Vagina (tissue), 2 donors: ENCODE results near the gene SLC2A6. TPM values are rescaled to one million over a fixed set of nuclear protein-coding genes. Genes with fewer than 3 reads are reported as not detected.

Experiments used
- DNase-seq, 2 donors: peaks; one replicate each; pipeline ENCODE4 v3.0.0-alpha.2; 2017; ENCODE audit errors: extremely low spot score in 2 of 2
- H3K27ac ChIP-seq: fragments of 200-600 bp; sonication (generic); one replicate; pipeline ENCODE4 v1.5.1; 2019
- H3K27me3 ChIP-seq: fragments of 200-600 bp; sonication (generic); one replicate; pipeline ENCODE4 v1.5.1; 2019
- H3K36me3 ChIP-seq, 2 donors: fragments of 200-600 bp; sonication (generic); one replicate each; pipeline ENCODE4 v1.5.1; 2017 to 2019
- H3K4me1 ChIP-seq: fragments of 200-600 bp; sonication (generic); one replicate; pipeline ENCODE4 v1.5.1; 2019
- H3K4me3 ChIP-seq, 2 donors: fragments of 200-600 bp; sonication (generic); 1 replicate in 1 of 2; 2 replicates in 1 of 2; pipeline ENCODE4 v1.5.1; 2016 to 2019
- H3K9me3 ChIP-seq: fragments of 200-600 bp; sonication (generic); one replicate; pipeline ENCODE4 v1.5.1; 2019
- POLR2A ChIP-seq, 2 donors: fragments of 450-650 bp; IDR thresholded peaks; one replicate each; pipeline ENCODE4 v1.6.1; 2017; ENCODE audit warnings: antibody characterized with exemption in 2 of 2, mild to moderate bottlenecking in 2 of 2, moderate library complexity in 2 of 2
- POLR2AphosphoS5 ChIP-seq, 2 donors: sonication (generic); formaldehyde crosslinking; IDR thresholded peaks; one replicate each; pipeline ENCODE4 v1.9.0; 2017; ENCODE audit warnings: antibody characterized with exemption in 2 of 2, mild to moderate bottlenecking in 2 of 2, low read depth in 1 of 2; ENCODE audit not compliant: insufficient read depth in 1 of 2
- intact Hi-C: fragments of 100-400 bp; cut with DNase I; formaldehyde crosslinking; loops from one replicate; pipeline ENCODE4 v1.15.1; 2023
- total RNA-seq: library from RNA; depleted of rRNA; stranded (reverse); fragments of >200 nt; gene quantifications from one replicate; pipeline ENCODE4 v1.2.3, GENCODE V29; 2016
- TF ChIP-seq, protein P1 (sequence below), 3 experiments: fragments of 450-650 bp in 2 of 3; fragments of 200-600 bp in 1 of 3; sonication (generic) in 1 of 3; IDR thresholded peaks; one replicate each; pipeline ENCODE4 v1.5.1; 2017 to 2019; ENCODE audit warnings: antibody characterized with exemption in 3 of 3, mild to moderate bottlenecking in 2 of 3, moderate library complexity in 2 of 3

SLC2A6 gene, protein sequence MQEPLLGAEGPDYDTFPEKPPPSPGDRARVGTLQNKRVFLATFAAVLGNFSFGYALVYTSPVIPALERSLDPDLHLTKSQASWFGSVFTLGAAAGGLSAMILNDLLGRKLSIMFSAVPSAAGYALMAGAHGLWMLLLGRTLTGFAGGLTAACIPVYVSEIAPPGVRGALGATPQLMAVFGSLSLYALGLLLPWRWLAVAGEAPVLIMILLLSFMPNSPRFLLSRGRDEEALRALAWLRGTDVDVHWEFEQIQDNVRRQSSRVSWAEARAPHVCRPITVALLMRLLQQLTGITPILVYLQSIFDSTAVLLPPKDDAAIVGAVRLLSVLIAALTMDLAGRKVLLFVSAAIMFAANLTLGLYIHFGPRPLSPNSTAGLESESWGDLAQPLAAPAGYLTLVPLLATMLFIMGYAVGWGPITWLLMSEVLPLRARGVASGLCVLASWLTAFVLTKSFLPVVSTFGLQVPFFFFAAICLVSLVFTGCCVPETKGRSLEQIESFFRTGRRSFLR
- 3.7 TPM for total RNA-seq

DNA sequence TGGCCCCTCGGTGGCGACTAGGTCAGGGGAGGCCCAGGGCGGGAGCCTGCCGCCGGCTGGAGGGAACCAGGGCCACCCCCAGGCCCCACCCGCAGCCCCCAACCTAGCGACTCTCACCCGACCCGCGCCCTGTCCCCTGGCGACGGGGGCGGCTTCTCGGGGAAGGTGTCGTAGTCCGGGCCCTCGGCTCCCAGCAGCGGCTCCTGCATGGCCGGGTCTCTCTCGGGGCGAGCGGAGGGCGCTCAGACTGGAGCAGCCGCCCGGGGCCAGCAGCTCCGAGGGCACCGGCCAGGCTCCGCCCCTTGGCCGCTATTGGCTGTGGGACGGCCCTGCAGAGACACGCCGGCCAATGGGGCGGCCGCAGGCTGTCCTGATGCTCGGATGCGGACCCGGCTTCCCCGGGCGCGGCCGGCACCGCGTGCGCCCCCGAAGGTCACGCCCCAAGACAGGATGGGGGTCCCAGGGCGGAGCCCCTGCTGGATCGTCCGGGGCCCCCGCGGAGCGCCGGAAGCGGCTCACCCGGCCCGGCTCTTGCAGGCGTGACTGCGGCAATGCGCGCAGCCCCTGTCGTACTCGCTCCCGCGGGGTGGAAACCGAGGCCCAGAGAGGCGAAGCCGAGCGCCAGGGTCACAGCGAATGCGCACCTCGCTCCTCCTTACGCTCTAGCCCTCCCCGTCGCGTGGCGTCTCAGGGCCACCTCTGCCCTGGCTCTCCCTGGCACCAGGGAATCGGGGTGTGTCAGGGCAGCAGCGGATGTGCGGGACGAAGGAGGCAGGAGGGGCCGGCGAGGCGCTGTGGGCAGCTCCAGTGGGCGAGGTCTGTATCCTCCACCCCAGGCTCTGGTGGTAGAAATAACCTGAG is at the start of gene SLC2A6:
Gene SLC2A6, minus strand, starts transcription at position 249 of the 861 bp plus-strand sequence. Its CDS starts 40 bp downstream, at position 209.
- TF ChIP-seq, protein P1, sequence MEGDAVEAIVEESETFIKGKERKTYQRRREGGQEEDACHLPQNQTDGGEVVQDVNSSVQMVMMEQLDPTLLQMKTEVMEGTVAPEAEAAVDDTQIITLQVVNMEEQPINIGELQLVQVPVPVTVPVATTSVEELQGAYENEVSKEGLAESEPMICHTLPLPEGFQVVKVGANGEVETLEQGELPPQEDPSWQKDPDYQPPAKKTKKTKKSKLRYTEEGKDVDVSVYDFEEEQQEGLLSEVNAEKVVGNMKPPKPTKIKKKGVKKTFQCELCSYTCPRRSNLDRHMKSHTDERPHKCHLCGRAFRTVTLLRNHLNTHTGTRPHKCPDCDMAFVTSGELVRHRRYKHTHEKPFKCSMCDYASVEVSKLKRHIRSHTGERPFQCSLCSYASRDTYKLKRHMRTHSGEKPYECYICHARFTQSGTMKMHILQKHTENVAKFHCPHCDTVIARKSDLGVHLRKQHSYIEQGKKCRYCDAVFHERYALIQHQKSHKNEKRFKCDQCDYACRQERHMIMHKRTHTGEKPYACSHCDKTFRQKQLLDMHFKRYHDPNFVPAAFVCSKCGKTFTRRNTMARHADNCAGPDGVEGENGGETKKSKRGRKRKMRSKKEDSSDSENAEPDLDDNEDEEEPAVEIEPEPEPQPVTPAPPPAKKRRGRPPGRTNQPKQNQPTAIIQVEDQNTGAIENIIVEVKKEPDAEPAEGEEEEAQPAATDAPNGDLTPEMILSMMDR (IDR thresholded peaks at IDR 0.05): no peak
- TF ChIP-seq POLR2AphosphoS5 (IDR thresholded peaks at IDR 0.05; ENCODE audit: insufficient read depth in 1 of 2, low read depth in 1 of 2) (peak in 1 of 2 donors; percentile 26), POLR2A (IDR thresholded peaks at IDR 0.05) (no peak)
- H3K9me3 ChIP-seq: no peaks in the 10 kb centered on the region
- peaks cover 16% of the 10 kb centered on the region for H3K4me1 ChIP-seq
- no peak for DNase-seq
- intact Hi-C loops: no loop called here
- H3K36me3 ChIP-seq: no peaks in the 10 kb centered on the region
- H3K27ac ChIP-seq: no peak within 1 kb of the TSS
- H3K27me3 ChIP-seq: no peaks in the 10 kb centered on the region
- H3K4me3 ChIP-seq: peak within 1 kb of the TSS; percentile 54 to 85

DNA sequence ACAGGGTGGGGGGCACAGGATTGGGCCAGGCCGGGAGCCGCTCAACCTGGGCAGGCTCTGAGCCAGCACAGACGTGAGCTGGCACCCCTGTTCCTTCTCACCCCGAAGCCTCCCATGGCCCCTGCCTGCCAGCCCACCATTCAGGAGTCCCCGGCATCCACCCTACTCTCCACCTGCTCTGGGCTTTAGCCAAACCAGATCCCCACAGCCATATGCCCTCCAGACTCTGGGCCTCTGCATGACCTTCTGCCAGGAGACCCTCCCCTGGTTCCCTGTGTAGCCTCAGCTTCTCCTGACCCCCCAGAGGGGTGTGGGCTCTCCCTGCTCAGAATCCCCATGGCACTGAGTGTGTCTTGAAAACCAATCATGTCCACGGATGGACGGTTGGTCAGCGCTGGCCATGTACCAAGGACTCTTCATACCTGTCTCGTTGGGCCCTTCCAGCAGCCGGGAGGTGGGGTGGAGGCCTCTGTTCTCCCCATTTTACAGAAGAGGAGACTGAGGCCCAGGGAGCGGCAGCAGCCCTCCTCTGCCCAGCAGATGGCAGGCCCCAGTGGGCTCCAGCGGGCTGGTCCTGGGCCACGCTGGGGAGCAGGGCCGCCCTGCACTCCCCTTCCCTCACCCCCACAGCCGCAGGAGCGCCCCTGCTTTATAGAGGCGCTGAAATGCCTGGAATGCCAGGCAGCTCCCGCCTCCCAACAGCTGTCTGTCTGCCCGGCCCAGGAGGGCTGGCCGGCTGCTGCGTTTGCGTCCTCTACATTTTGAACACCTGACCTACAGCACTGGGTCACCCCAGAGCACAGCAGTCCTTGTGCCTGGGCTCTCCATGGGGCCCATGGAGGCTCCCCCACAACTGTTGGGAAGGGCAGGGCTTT is 49.3 kb upstream of the SLC2A6 start:
- no peaks in the 10 kb centered on the region for H3K36me3 ChIP-seq
- H3K27me3 ChIP-seq: no peaks in the 10 kb centered on the region
- intact Hi-C loops: no loop called here
- H3K4me1 ChIP-seq: peaks cover 24% of the 10 kb centered on the region
- no peak overlapping the region for H3K27ac ChIP-seq
- TF ChIP-seq POLR2A (IDR thresholded peaks at IDR 0.05) (no peak), POLR2AphosphoS5 (IDR thresholded peaks at IDR 0.05; ENCODE audit: insufficient read depth in 1 of 2, low read depth in 1 of 2) (no peak)
- TF ChIP-seq, protein P1 (IDR thresholded peaks at IDR 0.05): no peak
- peak overlapping the region in 1 of 2 donors; percentile 16 for H3K4me3 ChIP-seq
- no peaks in the 10 kb centered on the region for H3K9me3 ChIP-seq
- DNase-seq: no peak

DNA sequence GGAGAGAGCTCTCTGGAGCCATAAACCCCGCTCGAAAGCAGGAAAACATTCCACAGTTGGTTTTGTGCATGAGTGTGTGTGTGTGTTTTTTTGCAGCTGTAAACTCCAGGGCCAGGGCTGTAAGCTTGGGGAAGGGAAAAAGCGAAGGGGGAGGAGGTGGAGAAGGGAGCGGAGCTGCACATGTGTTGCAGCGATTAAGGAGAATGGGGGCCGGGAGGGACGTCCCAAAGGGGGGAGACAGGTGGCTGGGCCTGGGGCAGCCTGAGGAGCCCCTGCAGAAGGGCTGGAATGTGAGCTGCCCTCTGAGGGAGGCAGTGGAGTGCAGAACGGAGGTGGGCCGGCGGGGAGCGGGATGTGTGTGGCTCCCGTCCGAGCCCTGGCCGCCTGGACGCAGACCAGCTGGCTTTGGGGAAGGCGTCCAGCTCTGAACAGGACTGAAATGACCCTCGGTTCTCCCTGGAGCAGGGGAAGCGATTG is 48.6 kb upstream of the SLC2A6 start:
- DNase-seq: no peak
- Histone ChIP-seq H3K4me1 (peaks cover 24% of the 10 kb centered on the region), H3K9me3 (no peaks in the 10 kb centered on the region), H3K27me3 (no peaks in the 10 kb centered on the region), H3K36me3 (no peaks in the 10 kb centered on the region), H3K27ac (no peak overlapping the region), H3K4me3 (peak overlapping the region in 1 of 2 donors; percentile 16)
- TF ChIP-seq POLR2A (IDR thresholded peaks at IDR 0.05) (no peak), POLR2AphosphoS5 (IDR thresholded peaks at IDR 0.05; ENCODE audit: insufficient read depth in 1 of 2, low read depth in 1 of 2) (no peak)
- TF ChIP-seq, protein P1 (IDR thresholded peaks at IDR 0.05): no peak
- intact Hi-C loops: no loop called here

DNA sequence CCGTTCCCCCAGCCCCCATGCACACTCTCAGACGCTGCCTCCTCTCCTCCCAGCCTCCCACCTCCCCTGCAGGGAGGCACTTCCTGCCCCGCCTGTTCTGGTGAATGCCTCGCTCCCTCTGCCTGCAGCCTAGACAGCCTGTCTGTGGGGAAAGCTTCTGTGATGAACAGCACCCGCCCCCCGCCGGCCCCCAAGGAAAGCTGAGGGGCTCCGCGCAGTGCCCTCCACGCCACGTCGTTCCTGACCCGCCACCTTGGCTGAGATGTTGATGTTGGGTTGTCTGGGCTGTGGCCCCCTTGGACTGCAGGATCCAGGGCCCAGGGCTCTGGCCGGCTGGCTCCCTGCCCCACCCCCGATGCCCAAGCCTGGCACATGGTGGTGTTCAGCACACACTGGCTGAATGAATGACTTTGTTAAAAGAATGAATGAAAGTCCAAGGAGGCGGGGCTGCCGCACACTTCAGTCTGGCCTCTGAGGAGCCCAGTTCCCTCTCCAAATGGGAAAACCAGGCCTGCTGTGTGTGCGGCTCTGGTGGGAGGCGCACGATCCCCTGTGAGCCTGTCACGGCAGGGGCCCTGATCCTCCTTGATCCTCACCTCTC is 47.9 kb upstream of the SLC2A6 start:
- Histone ChIP-seq H3K4me3 (no peak overlapping the region), H3K27me3 (no peaks in the 10 kb centered on the region), H3K4me1 (peaks cover 24% of the 10 kb centered on the region), H3K9me3 (no peaks in the 10 kb centered on the region), H3K27ac (no peak overlapping the region), H3K36me3 (no peaks in the 10 kb centered on the region)
- DNase-seq: no peak
- intact Hi-C loops: no loop called here
- TF ChIP-seq, protein P1 (IDR thresholded peaks at IDR 0.05): no peak
- TF ChIP-seq POLR2AphosphoS5 (IDR thresholded peaks at IDR 0.05; ENCODE audit: insufficient read depth in 1 of 2, low read depth in 1 of 2) (no peak), POLR2A (IDR thresholded peaks at IDR 0.05) (no peak)
